Progenitor cell of endocrine pancreas (in vitro differentiated cells): ENCODE data around the gene NKX6-2. TPM values are rescaled to one million over a fixed set of nuclear protein-coding genes. Genes with fewer than 3 reads are reported as not detected.
A peak's percentile ranks its signal among the peaks of the same experiment; 100 is the strongest.

ENCODE experiments used
- DNase-seq: peaks from one replicate; pipeline ENCODE4 v3.0.0; 2021; ENCODE audit warnings: low spot score; ENCODE audit not compliant: unreplicated experiment
- H3K27ac Mint-ChIP-seq: 2 replicates; pipeline ENCODE4 v1.8.0; 2021; ENCODE audit warnings: mild to moderate bottlenecking, moderate library complexity, mixed read lengths
- H3K27me3 Mint-ChIP-seq: 2 replicates; pipeline ENCODE4 v1.8.0; 2021; ENCODE audit warnings: mixed read lengths
- H3K36me3 Mint-ChIP-seq: 2 replicates; pipeline ENCODE4 v1.8.0; 2022; ENCODE audit warnings: mixed read lengths; ENCODE audit not compliant: insufficient read depth
- H3K4me1 Mint-ChIP-seq: 2 replicates; pipeline ENCODE4 v1.8.0; 2021; ENCODE audit warnings: low read depth, mixed read lengths
- H3K4me3 Mint-ChIP-seq: 2 replicates; pipeline ENCODE4 v1.8.0; 2021; ENCODE audit warnings: low read depth, mild to moderate bottlenecking, moderate library complexity, mixed read lengths
- H3K9me3 Mint-ChIP-seq: 2 replicates; pipeline ENCODE4 v1.8.0; 2021; ENCODE audit warnings: low read depth, mixed read lengths
- total RNA-seq: library from RNA; stranded (reverse); gene quantifications from 2 replicates; pipeline ENCODE4 v1.2.1, GENCODE V29; 2021
- TF ChIP-seq, protein P1 (sequence below): fragments of 200-600 bp; sonication (generic); IDR thresholded peaks from one replicate; pipeline ENCODE4 v1.5.0; 2021; ENCODE audit warnings: antibody characterized with exemption, mild to moderate bottlenecking; ENCODE audit not compliant: unreplicated experiment

The NKX6-2 gene
- total RNA-seq, 1 donor from 2014 or later, result 43.9 TPM

GRCh38 chr10:132766291-132766690, 19.7 kb downstream of the NKX6-2 start:
- TF ChIP-seq, protein P1, sequence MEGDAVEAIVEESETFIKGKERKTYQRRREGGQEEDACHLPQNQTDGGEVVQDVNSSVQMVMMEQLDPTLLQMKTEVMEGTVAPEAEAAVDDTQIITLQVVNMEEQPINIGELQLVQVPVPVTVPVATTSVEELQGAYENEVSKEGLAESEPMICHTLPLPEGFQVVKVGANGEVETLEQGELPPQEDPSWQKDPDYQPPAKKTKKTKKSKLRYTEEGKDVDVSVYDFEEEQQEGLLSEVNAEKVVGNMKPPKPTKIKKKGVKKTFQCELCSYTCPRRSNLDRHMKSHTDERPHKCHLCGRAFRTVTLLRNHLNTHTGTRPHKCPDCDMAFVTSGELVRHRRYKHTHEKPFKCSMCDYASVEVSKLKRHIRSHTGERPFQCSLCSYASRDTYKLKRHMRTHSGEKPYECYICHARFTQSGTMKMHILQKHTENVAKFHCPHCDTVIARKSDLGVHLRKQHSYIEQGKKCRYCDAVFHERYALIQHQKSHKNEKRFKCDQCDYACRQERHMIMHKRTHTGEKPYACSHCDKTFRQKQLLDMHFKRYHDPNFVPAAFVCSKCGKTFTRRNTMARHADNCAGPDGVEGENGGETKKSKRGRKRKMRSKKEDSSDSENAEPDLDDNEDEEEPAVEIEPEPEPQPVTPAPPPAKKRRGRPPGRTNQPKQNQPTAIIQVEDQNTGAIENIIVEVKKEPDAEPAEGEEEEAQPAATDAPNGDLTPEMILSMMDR, result no peak
- peaks cover 3% of the 10 kb centered on the region for H3K27me3 Mint-ChIP-seq
- H3K4me3 Mint-ChIP-seq, result no peak overlapping the region
- H3K36me3 Mint-ChIP-seq, result peaks cover 41% of the 10 kb centered on the region
- DNase-seq, result no peak
- H3K9me3 Mint-ChIP-seq, result peaks cover 5% of the 10 kb centered on the region
- peaks cover 20% of the 10 kb centered on the region for H3K4me1 Mint-ChIP-seq
- H3K27ac Mint-ChIP-seq, result no peak overlapping the region

- peaks cover 5% of the 10 kb centered on the region for H3K9me3 Mint-ChIP-seq
- TF ChIP-seq, protein P1, result no peak
- DNase-seq, result no peak
- no peak overlapping the region for H3K4me3 Mint-ChIP-seq
- H3K36me3 Mint-ChIP-seq, result peaks cover 41% of the 10 kb centered on the region
- H3K27me3 Mint-ChIP-seq, result peaks cover 3% of the 10 kb centered on the region
- peak overlapping the region; percentile 41 for H3K27ac Mint-ChIP-seq
- peaks cover 20% of the 10 kb centered on the region for H3K4me1 Mint-ChIP-seq
Measured at GRCh38 chr10:132765435-132765834, 20.5 kb downstream of the NKX6-2 start.

DNA sequence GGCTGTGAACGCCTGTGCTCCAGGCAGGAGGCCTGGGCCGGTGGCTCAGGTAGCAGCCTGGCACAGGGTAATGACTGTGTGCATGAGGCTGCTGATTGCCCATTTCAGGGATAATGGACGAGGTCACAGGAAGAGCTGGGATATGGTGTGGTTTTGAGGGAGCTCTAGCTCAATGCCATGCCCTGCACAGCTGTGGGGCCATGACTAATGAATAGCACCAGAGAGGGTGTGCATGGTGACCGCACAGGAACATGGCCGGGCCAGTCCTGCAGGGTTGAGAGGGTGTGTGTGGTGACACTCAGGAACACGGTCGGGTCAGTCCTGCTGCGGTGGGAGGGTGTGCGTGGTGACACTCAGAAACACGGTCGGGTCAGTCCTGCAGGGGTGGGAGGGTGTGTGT, 21.8 kb downstream of the NKX6-2 start:
- Mint-ChIP-seq H3K36me3 (peaks cover 36% of the 10 kb centered on the region), H3K4me1 (peaks cover 20% of the 10 kb centered on the region), H3K9me3 (peaks cover 5% of the 10 kb centered on the region), H3K27me3 (peaks cover 3% of the 10 kb centered on the region), H3K4me3 (no peak overlapping the region), H3K27ac (no peak overlapping the region)
- TF ChIP-seq, protein P1, result no peak
- no peak for DNase-seq

DNA sequence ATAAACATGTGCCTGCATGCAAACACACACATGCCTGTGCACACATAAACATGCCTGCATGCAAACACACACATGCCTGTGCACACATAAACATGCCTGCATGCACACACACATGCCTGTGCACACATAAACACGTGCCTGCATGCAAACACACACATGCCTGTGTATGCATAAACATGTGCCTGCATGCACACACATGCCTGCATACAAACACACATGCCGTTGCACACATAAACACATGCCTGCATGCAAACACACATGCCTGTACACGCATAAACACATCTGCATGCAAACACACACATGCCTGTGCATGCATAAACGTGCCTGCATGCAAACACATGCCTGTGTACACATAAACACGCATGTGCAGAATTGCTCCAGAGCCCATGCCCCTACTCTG, 22.4 kb downstream of the NKX6-2 start:
- Mint-ChIP-seq H3K4me1 (peaks cover 20% of the 10 kb centered on the region), H3K36me3 (peaks cover 34% of the 10 kb centered on the region), H3K9me3 (peaks cover 5% of the 10 kb centered on the region), H3K27ac (no peak overlapping the region), H3K4me3 (no peak overlapping the region), H3K27me3 (peaks cover 3% of the 10 kb centered on the region)
- DNase-seq, result no peak
- TF ChIP-seq, protein P1, result no peak

- TF ChIP-seq, protein P1, result no peak
- DNase-seq, result no peak
- Mint-ChIP-seq H3K9me3 (peaks cover 7% of the 10 kb centered on the region), H3K27ac (peak overlapping the region; percentile 39), H3K36me3 (peaks cover 28% of the 10 kb centered on the region), H3K27me3 (peaks cover 3% of the 10 kb centered on the region), H3K4me1 (peaks cover 20% of the 10 kb centered on the region), H3K4me3 (no peak overlapping the region)
Measured at GRCh38 chr10:132762267-132762666, 23.7 kb downstream of the NKX6-2 start.
